Endothelial cell of umbilical vein (primary cell): Measurements from ENCODE around the gene GUK1. TPM values are rescaled to one million over a fixed set of nuclear protein-coding genes. Genes with fewer than 3 reads are reported as not detected.

Experiments
- BruUV-seq: library from RNA; stranded (reverse); fragments of 400-500 nt; replicated peaks from 2 replicates; lab custom pipeline; 2021; lab: Mats Ljungman, UMichigan
- CTCF ChIA-PET: fragments of 300-600, 350-600 bp; sonication (Branson Sonifier 250); formaldehyde crosslinking; loops from one replicate; lab custom pipeline; 2021; ENCODE audit warnings: antibody characterized with exemption, inconsistent platforms; lab: Charles Lee
- POLR2A ChIA-PET: fragments of 300-600, 350-600 bp; sonication (Branson Sonifier 250); formaldehyde crosslinking; loops from one replicate; lab custom pipeline; 2021; ENCODE audit warnings: antibody characterized with exemption, inconsistent platforms; lab: Charles Lee
- DNase-seq: peaks from one replicate; pipeline ENCODE4 v3.0.0-alpha.2; 2011; ENCODE audit warnings: low read depth, low spot score
- FAIRE-seq: peaks from 2 replicates; lab custom pipeline; 2011; peaks lifted over from hg19 to GRCh38; lab: Jason Lieb, UNC
- H2AFZ ChIP-seq: 2 replicates; pipeline ENCODE4 v1.6.0; 2012; ENCODE audit warnings: low read depth, low read length, control low read depth, inconsistent platforms
- H3K27ac ChIP-seq: 2 replicates; pipeline ENCODE4 v1.5.1; 2011; ENCODE audit warnings: low read depth, mild to moderate bottlenecking, control low read depth, low read length, moderate library complexity; ENCODE audit not compliant: insufficient read depth
- H3K27me3 ChIP-seq, 2 experiments: 2 replicates each; pipeline versions ENCODE4 v1.6.0 to v1.6.1; 2011; ENCODE audit warnings: low read length in 2 of 2, mixed read lengths in 1 of 2; ENCODE audit not compliant: control insufficient read depth in 2 of 2, insufficient read depth in 2 of 2
- H3K36me3 ChIP-seq, 2 experiments: 2 replicates in 1 of 2; 3 replicates in 1 of 2; pipeline ENCODE4 v1.5.1; 2011; ENCODE audit warnings: low read length in 2 of 2, mild to moderate bottlenecking in 1 of 2, moderate library complexity in 1 of 2; ENCODE audit not compliant: control insufficient read depth in 2 of 2, insufficient read depth in 2 of 2; ENCODE audit errors: extremely low read depth in 1 of 2
- H3K4me1 ChIP-seq: 3 replicates; pipeline ENCODE4 v1.5.1; 2011; ENCODE audit warnings: mild to moderate bottlenecking, low read length; ENCODE audit not compliant: control insufficient read depth, insufficient read depth; ENCODE audit errors: extremely low read depth
- H3K4me2 ChIP-seq: 2 replicates; pipeline ENCODE4 v1.6.1; 2011; ENCODE audit warnings: low read length, control low read depth, mixed read lengths; ENCODE audit not compliant: insufficient read depth
- H3K4me3 ChIP-seq, 3 experiments: fragments of 200-600 bp in 1 of 3; sonication (generic), shearing (Covaris generic) in 1 of 3; replicated peaks in 1 of 3; 2 replicates each; pipeline ENCODE4 v1.5.1; 2011 to 2016; ENCODE audit warnings: control low read depth in 3 of 3, low read length in 3 of 3, mild to moderate bottlenecking in 2 of 3, inconsistent platforms in 1 of 3, low read depth in 1 of 3, moderate library complexity in 1 of 3; ENCODE audit not compliant: insufficient read depth in 1 of 3
- H3K79me2 ChIP-seq: 2 replicates; pipeline ENCODE4 v1.6.0; 2012; ENCODE audit warnings: low read length, inconsistent platforms; ENCODE audit not compliant: control insufficient read depth, insufficient read depth
- H3K9ac ChIP-seq: replicated peaks from 2 replicates; pipeline ENCODE3; 2011; ENCODE audit warnings: low read length, control low read depth; ENCODE audit not compliant: insufficient read depth; ENCODE audit errors: extremely low read depth
- H3K9me1 ChIP-seq: replicated peaks from 3 replicates; pipeline ENCODE4 v1.6.0; 2011; ENCODE audit warnings: mild to moderate bottlenecking, low read length; ENCODE audit not compliant: control insufficient read depth, insufficient read depth; ENCODE audit errors: extremely low read depth
- H3K9me3 ChIP-seq: replicated peaks from 2 replicates; pipeline ENCODE4 v1.5.1; 2012; ENCODE audit warnings: low read length, inconsistent platforms; ENCODE audit not compliant: control insufficient read depth, insufficient read depth
- H4K20me1 ChIP-seq: replicated peaks from 2 replicates; pipeline ENCODE3; 2011; ENCODE audit warnings: mild to moderate bottlenecking, low read length; ENCODE audit not compliant: control insufficient read depth, insufficient read depth; ENCODE audit errors: extremely low read depth
- EZH2 ChIP-seq: IDR thresholded peaks from 2 replicates; pipeline ENCODE4 v1.6.1; 2012; ENCODE audit warnings: borderline replicate concordance, low read depth, mild to moderate bottlenecking, moderate library complexity, low read length, inconsistent platforms; ENCODE audit not compliant: severe bottlenecking
- FOS ChIP-seq: IDR thresholded peaks from 2 replicates; pipeline ENCODE4 v1.6.1; 2011; ENCODE audit warnings: mild to moderate bottlenecking, low read length, moderate library complexity, borderline replicate concordance; ENCODE audit not compliant: insufficient read depth
- GATA2 ChIP-seq: IDR thresholded peaks from 2 replicates; pipeline ENCODE4 v1.7.0; 2011; ENCODE audit warnings: low read depth, mild to moderate bottlenecking, moderate library complexity, mixed read lengths, low read length; ENCODE audit not compliant: insufficient read length, insufficient read depth
- JUN ChIP-seq: IDR thresholded peaks from 2 replicates; pipeline ENCODE4 v1.6.1; 2011; ENCODE audit warnings: borderline replicate concordance, low read depth; ENCODE audit not compliant: insufficient read length, insufficient read depth
- MYC ChIP-seq: IDR thresholded peaks from one replicate; pipeline ENCODE4 v1.6.1; 2011; ENCODE audit warnings: mild to moderate bottlenecking, low read depth, low read length
- POLR2A ChIP-seq: IDR thresholded peaks from 2 replicates; pipeline ENCODE4 v1.6.1; 2012; ENCODE audit warnings: low read depth, mild to moderate bottlenecking, control low read depth, low read length
- POLR2AphosphoS5 ChIP-seq: IDR thresholded peaks from 2 replicates; pipeline ENCODE4 v1.6.1; 2012; ENCODE audit warnings: low read depth, mild to moderate bottlenecking, control low read depth, low read length, moderate library complexity; ENCODE audit not compliant: insufficient read depth
- dilution Hi-C: fragments of 300-500 bp; cut with MboI; formaldehyde crosslinking; loops from one replicate; pipeline ENCODE4 v1.15.0; 2019; ENCODE audit warnings: low sequenced_read_pairs; ENCODE audit not compliant: extremely low pct_ligation_motif_present
- intact Hi-C: fragments of 100-400 bp; cut with micrococcal nuclease; formaldehyde crosslinking; loops from one replicate; pipeline ENCODE4 v1.10.0; 2022
- polyA plus RNA-seq, 4 experiments: library from polyadenylated mRNA; depleted of rRNA in 3 of 4; stranded (reverse) in 3 of 4; unstranded in 1 of 4; fragments of >200 nt; gene quantifications; 2 replicates each; pipeline versions ENCODE4 v1.2.1 to v1.2.3, GENCODE V29; 2011 to 2012; ENCODE audit warnings: missing spikeins in 1 of 4
- total RNA-seq: library from RNA; stranded (reverse); gene quantifications from 2 replicates; pipeline ENCODE4 v1.2.3, GENCODE V29; 2021
- TF ChIP-seq, protein P1 (sequence below): IDR thresholded peaks from 2 replicates; pipeline ENCODE4 v1.6.1; 2011; ENCODE audit not compliant: insufficient read depth, insufficient read length
- TF ChIP-seq, protein P2 (sequence below), 2 donors: IDR thresholded peaks; 1 replicate in 1 of 2; 2 replicates in 1 of 2; pipeline ENCODE4 v1.5.1; 2011; ENCODE audit warnings: low read length in 2 of 2, mild to moderate bottlenecking in 2 of 2, moderate library complexity in 2 of 2, control low read depth in 1 of 2, inconsistent platforms in 1 of 2, low read depth in 1 of 2; ENCODE audit not compliant: insufficient read depth in 1 of 2; ENCODE audit errors: extremely low read depth in 1 of 2

Gene GUK1
- total and polyA plus RNA-seq, 2 donors (not counting 3 experiments of a cell fraction or from before 2014, with no cell fraction given): 239 to 742 TPM

DNA sequence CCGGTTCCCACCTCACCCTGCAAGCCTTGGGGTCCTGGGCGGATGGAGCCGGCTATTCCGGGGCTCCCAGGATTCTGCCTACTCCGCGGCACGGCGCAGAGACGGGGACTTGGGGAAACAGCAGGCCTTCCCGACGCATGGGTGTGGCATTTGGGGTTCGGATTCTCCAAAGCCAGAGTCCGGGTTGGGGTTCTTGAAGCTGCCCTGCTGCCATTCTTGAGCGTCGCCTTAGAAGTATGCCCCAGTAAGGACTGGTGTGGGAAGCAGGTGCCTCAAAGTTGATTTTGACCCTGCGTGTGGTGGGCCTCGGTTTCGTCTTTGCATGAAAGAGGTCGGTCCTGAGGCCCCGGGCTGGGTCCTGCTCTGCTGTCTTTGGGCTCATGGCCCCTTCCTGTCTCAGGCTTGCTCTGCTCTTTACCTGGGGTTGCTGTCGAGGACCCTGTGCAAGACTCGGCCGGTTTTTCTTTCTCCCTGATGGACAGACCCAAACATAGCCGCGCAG lies 696 bp downstream of the GUK1 start:
- POLR2A ChIA-PET: interaction anchor here (0.7 to 0.9 kb wide), 4 partner anchors 8 to 266 kb away, joined by 3 to 5 read pairs (median 4); partner anchors contain the start of genes IBA57 and TRIM11
- CTCF ChIA-PET: interaction anchor here (0.6 to 3.5 kb wide), 5 partner anchors 10 to 141 kb away, joined by 4 to 12 read pairs (median 7); partner anchors contain the start of gene IBA57
- Histone ChIP-seq H3K79me2 (peaks cover 53% of the 10 kb centered on the region), H2AFZ (no peak overlapping the region), H3K4me3 (peak overlapping the region; percentile 53 to 77 (median 65)), H4K20me1 (no peaks in the 10 kb centered on the region), H3K9ac (peak overlapping the region; percentile 86), H3K4me1 (peaks cover 18% of the 10 kb centered on the region), H3K4me2 (peak overlapping the region; percentile 93), H3K27ac (peak overlapping the region; percentile 82), H3K9me1 (no peaks in the 10 kb centered on the region), H3K9me3 (no peaks in the 10 kb centered on the region), H3K36me3 (peaks cover 0 to 3% of the 10 kb centered on the region in 2 experiments), H3K27me3 (peaks cover 12 to 16% of the 10 kb centered on the region in 2 experiments)
- TF ChIP-seq POLR2AphosphoS5: no peak
- no peak for TF ChIP-seq FOS
- TF ChIP-seq, protein P1, sequence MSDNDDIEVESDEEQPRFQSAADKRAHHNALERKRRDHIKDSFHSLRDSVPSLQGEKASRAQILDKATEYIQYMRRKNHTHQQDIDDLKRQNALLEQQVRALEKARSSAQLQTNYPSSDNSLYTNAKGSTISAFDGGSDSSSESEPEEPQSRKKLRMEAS: no peak
- TF ChIP-seq EZH2: no peak
- no peak for TF ChIP-seq POLR2A
- no peak for TF ChIP-seq JUN
- TF ChIP-seq GATA2: no peak
- TF ChIP-seq MYC: no peak
- TF ChIP-seq, protein P2, sequence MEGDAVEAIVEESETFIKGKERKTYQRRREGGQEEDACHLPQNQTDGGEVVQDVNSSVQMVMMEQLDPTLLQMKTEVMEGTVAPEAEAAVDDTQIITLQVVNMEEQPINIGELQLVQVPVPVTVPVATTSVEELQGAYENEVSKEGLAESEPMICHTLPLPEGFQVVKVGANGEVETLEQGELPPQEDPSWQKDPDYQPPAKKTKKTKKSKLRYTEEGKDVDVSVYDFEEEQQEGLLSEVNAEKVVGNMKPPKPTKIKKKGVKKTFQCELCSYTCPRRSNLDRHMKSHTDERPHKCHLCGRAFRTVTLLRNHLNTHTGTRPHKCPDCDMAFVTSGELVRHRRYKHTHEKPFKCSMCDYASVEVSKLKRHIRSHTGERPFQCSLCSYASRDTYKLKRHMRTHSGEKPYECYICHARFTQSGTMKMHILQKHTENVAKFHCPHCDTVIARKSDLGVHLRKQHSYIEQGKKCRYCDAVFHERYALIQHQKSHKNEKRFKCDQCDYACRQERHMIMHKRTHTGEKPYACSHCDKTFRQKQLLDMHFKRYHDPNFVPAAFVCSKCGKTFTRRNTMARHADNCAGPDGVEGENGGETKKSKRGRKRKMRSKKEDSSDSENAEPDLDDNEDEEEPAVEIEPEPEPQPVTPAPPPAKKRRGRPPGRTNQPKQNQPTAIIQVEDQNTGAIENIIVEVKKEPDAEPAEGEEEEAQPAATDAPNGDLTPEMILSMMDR (IDR thresholded peaks at IDR 0.05; ENCODE audit: extremely low read depth in 1 of 2, insufficient read depth in 1 of 2, low read depth in 1 of 2, low read length in 2 of 2): no peak
- DNase-seq: no peak
- intact Hi-C loops: loop anchor here (1.0 to 2.0 kb wide), 8 partner anchors 8 to 318 kb away; partner anchors contain the start of genes ARF1, IBA57, MRPL55 and TRIM11
- dilution Hi-C loops: no loop called here
- no TSS peak for BruUV-seq
- no peak for FAIRE-seq
